PC-9 (cell line): ENCODE results near the gene CD9.

Source experiments
- EZH2 ChIP-seq: fragments of 200-600 bp; sonication (generic); IDR thresholded peaks from 2 replicates; pipeline ENCODE4 v1.8.0; 2017; ENCODE audit warnings: antibody characterized with exemption, low read depth
- TF ChIP-seq, protein P1 (sequence below): fragments of 200-600 bp; sonication (generic); conservative IDR thresholded peaks from 2 replicates; pipeline ENCODE4 v1.6.1; 2017; ENCODE audit warnings: mixed run types, antibody characterized with exemption, mild to moderate bottlenecking, moderate library complexity

DNA sequence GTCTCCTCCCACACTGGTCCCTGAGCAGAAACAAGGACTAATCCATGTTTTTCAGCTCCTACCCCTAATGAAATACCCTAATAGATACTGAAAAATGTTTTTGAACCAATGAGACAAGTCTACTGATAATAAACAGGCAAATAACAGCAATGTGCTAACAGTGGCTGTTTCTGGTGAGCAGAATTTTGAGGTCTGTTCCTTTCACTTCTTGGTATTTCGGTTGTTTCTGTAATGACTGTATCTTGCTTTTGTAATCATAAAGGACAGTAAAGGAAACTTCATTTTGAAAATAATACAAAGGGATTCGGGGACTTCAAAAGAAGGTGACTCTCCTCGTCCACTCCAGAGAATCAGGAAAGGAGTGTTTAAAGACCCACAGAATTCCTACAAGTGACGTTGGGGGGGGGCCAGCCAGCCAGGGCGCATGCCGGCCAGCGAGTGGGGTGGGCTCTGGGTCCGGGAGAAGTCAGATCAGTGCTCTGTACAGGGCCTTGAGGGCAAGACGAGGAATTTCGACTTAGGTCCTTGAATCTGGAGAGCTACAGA is 1.1 kb upstream of the CD9 start:
- TF ChIP-seq, protein P1, sequence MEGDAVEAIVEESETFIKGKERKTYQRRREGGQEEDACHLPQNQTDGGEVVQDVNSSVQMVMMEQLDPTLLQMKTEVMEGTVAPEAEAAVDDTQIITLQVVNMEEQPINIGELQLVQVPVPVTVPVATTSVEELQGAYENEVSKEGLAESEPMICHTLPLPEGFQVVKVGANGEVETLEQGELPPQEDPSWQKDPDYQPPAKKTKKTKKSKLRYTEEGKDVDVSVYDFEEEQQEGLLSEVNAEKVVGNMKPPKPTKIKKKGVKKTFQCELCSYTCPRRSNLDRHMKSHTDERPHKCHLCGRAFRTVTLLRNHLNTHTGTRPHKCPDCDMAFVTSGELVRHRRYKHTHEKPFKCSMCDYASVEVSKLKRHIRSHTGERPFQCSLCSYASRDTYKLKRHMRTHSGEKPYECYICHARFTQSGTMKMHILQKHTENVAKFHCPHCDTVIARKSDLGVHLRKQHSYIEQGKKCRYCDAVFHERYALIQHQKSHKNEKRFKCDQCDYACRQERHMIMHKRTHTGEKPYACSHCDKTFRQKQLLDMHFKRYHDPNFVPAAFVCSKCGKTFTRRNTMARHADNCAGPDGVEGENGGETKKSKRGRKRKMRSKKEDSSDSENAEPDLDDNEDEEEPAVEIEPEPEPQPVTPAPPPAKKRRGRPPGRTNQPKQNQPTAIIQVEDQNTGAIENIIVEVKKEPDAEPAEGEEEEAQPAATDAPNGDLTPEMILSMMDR: no peak
- TF ChIP-seq EZH2: no peak
